Stimulated activated CD8-positive, alpha-beta memory T cell treated with anti-CD3 and anti-CD28 coated beads, Interleukin-7, amount 100 ng/mL, for 4 hours (primary cell): ENCODE data around the gene RUNX1.
"Not testable (repeated sequence)": the region's sequence is repeated elsewhere in the genome, so short reads cannot be mapped to it uniquely, and the experiment has no call there.

Experiments
- DNase-seq, 2 donors: peaks; one replicate each; pipeline ENCODE4 v3.0.0-alpha.2; 2020; ENCODE audit warnings: low read depth in 2 of 2

Gene RUNX1

DNA sequence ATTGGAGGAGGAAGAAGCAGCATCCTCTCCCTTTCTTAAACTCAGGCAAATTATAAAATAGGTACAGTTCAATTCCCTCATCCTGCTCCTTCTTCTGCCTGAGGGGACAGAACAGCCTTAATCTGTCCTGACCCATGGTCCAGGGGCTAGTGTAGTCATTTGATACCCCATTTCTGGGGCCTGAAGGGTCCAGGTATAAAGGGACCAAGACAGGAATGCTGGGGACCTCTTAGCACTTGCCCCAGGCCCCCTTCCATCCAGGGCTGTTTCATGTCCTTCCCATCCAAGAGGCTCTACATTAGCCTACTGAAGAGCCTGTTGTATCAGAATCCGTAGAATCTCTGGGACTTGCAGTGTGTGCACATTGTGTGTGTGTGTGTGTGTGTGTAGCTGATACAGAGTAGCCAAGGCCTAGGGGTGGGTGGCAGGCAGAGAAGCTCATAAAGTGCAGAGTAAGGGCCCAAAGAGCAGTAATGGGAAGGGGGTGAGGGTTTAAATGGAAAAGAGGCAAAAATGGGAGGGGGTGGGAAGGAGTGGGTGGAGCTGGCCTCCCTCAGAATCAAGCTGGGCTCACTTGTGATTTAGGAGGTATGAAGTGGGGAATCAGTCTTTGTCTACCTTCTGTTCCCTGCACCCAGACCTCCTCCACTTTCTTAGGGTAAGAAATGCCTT lies 32.4 kb downstream of the RUNX1 start:
- DNase-seq, result no peak

DNA sequence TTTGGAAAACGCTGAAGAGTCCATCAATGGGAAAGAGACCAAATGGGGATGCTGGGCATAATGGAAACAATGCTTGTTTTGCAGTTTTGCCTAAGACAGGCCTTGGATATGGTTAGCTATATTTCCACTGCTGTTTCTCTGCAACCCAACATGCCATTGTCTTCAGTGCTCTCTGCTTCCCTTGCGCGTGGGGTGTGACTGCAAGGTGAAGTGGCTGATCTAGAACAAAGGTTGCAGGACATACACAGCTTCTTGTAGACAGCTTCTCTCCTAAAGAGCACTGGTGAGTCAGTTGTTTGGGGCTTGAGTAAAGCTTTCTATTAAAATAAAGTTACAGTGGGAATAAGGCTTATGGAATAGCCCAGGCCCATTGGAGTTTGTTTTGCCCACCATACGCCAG lies 33.0 kb downstream of the RUNX1 start:
- DNase-seq, result no peak

DNA sequence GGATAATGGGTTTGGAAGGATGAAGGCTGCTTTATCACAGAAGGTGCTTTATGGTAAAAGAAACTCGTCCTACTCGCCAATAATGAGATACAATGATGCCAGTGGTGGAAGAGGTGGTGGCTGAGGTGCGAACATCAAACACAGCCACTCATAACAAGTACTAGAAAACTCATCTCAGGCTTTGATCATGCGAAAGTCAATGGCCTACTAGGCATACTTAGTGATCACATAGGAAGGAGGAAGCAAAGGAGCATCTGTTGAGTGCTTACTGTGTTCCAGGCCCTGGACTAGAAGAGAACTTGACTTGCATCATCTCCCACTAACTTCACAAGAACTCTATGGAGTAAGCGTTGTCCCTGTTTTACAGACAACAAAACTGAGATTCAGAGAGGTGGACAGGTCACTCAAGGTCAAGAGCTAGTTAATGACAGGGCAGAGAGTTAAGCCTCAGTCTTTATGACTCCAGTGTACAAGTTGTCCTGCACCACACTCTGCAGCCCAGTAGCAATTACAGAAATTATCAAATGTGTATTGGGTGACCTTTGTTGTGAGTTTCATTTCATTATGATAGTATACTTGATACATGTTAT lies 33.6 kb downstream of the RUNX1 start:
- no peak for DNase-seq

DNA sequence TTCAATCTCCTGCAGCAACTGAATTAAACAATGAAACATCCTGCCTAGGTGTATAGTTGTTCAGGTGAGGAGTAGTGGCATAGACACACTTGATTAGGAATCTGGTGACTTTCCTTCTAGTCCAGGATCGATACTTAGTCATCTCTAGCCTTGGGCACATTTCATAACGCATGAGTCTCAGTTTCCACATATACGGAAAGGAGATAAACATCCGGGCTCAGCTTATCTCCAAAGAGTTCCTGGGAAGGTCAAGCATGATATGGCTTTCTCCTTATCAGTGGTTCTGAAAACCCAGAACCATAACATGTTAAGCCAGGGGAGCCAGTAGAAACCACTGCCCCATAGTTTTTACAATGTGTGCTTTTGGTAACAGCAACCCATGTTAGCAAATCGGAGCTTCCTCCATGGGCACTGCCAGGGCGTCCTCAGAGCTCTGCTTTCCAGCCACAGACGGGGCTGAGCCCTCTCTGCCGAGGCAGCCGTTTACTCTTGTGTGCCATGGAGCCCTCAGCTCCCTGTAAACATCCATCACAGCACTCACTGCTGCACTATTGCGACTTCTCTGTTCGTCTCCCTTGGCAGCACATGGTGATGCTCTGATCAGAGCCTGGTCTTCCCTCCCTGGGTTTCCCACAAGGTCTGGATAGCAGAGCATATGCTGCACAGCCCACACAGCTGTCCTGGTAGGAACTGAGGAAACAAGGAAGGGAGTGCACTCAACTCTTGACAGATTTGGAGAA lies 34.6 kb downstream of the RUNX1 start:
- no peak for DNase-seq

DNA sequence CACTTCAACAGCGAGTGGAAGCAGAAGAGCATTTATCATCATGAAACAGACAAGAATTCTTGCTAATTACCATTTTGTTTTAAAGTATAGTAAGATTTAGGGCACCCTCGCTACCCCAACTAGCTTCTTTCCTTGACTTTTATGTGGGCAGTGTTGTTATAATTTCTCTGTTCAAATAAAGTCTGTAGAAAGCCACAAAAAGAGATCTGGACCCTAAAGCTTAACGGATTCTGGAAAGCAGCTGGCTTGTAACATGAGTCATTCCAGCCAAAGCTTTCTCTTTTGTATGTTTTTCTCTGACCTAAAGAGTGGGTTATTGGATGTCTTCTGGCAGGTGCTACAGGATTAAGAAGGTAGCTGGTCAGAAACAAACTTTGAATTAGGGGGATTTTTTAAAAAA lies 37.4 kb downstream of the RUNX1 start:
- DNase-seq, result no peak

DNA sequence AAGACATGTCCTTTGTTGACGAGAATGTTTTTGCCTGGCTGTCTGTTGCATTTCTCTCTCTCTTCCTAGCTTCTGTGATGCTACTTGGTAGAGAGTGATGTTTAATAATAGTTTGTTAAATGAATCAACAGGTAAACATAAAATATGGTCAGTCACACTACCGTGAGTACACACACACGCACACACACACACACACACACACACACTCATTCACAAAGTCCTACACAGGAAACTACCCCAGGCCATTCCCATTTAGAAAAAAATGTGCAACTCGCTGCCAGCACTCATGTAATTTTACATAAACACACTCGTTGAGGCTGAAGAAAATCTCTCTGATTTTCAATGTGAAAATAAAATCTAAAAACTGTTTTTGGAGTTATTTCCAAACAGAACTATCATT lies 38.7 kb downstream of the RUNX1 start:
- no peak for DNase-seq

DNA sequence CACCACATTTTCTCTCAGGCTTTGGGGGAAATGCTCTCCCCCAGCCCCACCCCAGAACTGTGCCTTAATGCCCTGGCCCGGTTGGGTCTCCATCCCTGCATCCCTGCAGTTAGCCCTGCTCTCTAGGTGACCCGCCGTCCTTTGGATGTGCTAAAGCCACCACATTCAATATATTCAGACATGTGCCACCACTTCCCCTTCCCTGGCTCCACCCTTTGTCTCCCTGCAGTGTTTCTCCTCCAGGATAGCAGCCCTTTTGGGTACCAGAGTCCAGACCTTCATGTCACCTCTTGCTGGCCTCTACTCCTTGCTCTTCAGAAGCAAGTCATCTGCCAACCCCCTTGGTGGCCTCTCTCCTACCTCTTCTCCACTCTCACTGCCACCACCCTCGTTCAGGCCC lies 41.8 kb downstream of the RUNX1 start:
- DNase-seq, result no peak

DNA sequence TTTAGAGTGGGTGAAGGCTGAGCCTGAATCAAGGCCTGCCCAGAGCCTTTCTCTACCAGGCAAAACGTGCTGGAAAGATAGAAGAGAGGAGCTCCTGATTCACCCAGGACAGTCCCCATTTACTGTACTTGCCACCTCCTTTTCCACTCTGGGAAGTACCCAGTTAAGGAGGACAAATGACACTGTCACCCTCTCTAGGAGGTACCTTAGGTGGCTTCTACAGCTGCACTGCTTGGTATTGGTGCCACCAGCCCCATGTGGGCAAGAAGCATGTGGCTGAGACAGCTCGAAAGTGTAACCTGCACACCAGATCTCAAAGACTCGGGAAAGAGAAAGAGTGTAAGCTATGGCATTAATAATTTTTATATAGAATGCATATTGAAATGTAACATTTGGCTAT lies 42.3 kb downstream of the RUNX1 start:
- DNase-seq, result no peak

DNA sequence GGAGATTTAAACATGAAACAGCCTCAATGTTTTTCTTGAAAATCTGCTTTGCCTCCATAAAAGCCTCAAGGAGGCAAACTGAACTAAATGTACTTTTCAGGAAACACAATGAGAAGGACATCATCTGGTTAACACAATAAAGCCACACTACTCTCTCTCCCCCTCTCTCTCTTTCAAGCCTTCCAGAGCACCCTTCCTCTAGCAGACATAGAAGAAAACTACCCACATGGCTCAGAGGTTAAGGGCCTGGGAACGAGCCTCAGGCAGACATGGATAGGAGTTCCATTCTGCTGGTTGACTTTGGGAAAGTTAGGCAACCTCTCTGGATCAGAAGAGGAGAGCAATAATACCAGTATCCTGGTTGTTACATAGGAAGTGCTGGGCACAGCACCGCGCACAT lies 42.9 kb downstream of the RUNX1 start:
- DNase-seq, result no peak

DNA sequence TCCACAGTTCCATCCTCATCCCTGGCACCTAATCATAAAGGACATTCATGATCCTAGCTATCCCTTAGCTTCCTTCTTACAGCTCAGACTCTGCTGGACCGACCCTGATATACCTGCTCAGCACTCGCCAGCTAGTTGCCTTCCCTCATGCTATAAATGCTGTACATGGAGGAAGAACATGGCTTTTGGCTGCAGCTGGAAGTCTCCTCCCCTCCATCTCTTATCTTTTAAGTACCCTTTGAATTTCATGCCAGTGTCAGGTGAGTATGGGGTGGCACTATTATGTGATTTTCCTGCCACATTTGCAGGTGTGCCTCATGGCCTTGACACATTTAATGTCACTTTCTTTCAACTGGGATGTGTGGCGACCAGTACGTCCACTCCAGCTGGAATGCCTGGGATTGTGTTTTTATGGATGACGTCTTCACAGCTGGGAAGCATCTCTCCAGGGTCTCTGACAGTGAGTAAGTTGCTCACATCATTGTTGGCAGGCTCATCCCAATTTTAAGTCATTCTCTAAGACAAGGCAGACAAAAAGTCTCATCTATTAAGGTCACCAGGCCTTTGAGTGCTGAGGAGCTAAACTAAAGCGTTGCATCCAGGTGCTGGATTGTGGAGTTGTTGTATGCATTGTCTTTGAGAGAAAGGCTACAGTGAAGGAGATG lies 43.4 kb downstream of the RUNX1 start:
- DNase-seq, result no peak

DNA sequence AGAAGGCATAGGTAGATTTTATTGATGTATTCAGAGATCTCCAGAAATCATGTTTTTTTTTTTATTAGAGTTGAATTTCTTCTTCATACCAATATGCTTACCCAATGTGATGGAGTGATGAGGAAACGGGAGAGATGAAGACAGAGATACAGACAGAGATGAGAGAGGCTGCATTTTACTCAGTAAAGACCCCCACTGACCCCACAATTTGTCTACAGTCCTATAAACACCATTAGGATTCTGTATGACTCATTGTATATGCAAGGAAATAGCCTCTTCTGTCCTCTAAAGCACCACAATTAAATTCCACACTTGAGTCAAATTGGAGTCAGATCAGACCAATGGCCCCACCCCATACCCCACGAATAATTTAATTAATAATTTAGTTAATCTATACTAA lies 44.0 kb downstream of the RUNX1 start:
- no peak for DNase-seq

DNA sequence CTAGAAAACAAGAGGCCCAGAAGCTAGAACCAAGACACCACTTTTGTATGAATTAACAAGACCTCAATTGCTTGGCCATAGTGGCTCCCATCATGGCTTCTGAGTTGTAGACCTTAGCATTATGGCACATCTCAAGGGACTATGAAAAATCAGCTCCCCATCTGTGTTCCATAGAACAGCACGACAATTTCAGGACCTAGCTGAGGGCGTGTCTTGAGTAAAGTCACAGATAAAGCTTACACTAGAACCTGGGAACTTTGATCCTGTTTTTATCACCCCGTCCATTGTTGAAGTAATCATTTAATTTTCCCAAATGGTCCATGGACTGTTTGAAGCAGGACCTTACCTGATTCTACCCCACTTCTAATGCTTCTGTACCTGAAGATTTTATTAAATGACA lies 44.8 kb downstream of the RUNX1 start:
- no peak for DNase-seq

DNA sequence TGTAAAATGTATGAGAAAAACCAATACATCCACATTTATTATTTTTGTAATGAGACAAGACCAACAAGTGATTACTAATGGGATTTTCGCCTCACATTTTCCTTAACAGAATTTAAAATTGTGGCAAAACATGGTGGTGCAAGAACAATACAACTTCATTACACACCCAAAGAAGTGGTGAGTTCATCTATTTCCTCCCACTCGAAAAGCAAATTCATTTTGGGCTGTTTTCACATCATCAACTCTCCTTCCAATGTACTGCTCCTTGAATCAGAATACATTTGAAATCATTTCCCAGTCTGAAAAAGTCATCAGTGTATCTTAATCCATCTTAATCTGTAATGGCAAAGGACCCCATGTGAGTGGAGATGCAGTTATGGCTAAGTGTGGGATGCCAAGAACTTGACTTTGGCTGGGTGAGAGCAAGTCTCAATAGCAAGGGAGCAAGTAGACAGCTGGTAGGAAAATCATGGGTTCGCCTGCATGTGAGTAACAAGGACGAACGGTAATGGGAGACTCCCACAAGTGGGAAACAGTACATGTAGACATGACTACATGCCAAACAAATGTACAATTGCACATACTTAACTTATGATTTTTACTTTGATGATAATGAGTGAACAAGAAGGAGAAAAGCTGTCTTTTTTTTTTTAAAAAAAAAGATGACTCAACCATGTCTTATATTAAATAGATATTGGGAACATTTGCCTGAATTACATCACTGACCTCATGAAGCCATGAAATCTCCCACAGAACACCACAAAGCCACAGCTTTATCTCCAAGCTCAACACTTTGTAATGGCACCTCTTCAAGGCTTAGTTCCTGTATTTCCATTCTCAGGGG lies 46.0 kb downstream of the RUNX1 start:
- no peak for DNase-seq

DNA sequence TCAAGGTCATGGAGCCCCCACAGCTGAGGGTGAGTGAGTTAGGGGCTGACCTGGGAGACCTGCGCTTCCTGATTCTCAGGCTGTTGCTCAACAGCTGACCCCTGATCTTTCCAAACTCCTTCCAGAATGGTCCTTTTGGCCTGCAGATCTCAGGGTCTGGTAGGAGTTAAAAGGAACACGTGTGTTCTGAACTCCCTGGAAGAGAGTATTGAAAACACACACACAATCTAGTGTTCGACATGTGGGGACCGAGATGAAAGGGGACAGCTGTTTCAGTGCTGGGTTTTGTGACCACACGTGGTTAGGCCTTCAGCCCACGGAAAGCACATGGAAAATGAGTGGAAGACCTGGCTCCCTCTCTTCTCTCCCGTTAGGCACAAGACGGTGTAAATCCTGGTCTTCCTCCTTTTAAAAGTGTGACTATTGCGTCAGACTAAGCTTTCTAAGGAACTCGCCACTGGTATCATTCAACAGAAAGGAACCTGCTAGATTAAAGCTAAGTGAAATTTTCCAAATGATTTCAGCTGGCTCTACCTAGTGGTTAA lies 49.6 kb downstream of the RUNX1 start:
- DNase-seq, result no peak

DNA sequence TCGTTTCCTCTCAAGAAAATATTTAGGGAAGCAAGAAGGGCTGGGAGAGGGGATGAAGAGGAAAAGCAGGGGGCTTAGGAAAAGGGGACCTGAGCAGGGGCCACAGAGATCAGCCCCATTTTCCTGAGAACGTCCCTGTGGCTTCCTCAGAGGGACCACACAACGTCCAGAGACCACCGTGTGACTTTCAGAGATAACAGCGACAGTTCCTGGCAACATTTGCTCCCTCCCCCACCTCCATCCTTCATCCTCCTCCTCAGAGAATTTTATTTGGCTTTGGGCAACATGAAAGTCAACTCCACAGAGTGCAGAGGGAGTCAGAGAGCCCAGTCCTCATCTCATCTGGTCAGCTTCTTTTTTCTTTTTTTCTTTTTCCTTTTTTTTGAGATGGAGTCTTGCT lies 50.9 kb downstream of the RUNX1 start:
- no peak for DNase-seq

DNA sequence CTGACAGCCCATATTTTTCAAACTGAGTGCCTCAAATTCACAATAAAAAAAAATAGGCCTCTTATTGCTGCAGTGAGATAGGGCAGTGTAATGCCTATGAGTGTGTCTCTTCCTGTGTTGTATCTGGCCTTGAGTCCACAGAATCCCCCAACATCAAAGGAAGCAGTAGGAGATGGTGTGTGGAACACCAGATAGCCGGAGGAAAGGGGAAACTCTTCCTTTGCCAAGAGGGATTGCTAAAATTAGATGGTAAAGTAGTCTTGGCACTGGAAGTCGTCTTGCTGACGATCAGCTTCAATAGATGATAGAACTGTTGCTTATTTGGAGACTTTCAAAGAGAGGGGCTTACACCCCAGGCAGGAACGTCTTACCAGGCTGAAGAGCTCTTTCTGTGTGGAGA lies 51.8 kb downstream of the RUNX1 start:
- DNase-seq, result no peak

DNA sequence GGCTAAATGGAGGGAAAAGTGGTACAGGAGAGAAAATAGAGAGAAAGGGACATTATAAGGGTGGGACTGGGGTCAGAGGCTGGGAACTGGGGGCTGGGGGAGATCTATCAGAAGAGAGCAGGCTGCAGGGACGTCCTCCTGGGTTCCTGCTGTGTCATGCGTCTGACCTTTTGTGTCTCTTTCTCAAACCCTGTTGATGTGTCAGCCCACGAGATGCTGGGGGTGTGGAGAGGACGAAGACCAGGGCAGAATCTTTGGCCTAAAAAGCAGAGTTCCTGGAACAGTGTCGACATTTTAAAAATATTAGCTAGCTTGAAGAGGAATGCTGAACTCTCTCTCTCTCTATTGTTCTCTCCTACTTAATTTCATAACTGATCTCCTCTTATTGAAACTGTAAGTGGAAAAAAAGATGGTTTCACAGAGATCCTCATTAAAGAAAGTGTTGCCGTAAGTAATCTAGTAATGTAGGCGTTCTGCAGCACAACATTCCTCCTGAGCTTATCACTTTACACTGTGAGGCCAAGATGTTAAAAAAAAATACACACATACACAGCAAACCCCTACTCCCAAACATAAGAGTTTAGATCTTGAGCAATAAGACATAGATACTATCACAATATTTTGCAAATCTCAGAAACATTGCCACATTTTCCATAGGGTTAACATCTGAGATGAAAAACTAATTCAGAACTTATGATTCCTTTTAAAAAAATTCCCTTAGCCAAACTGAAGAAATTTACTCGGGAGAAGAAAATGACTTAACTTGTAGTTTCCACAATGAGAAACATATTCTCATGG lies 52.6 kb downstream of the RUNX1 start:
- DNase-seq, result peak in 1 of 2 donors; percentile 33

DNA sequence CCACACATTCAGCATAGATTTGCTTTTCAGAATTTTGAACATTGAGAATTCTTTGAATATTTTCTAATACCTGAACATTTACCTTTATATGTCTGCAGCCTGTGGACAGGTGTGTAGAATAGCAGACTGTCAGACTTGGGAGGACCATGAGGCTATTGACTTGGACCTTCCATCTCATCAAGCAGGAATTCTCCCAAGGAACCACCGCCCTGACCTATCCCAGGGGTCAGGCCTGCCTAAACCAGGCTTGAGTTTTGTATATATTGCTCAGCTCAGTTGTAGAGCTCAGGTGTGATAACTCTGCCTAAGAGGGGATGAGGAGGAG lies 53.2 kb downstream of the RUNX1 start:
- no peak for DNase-seq

DNA sequence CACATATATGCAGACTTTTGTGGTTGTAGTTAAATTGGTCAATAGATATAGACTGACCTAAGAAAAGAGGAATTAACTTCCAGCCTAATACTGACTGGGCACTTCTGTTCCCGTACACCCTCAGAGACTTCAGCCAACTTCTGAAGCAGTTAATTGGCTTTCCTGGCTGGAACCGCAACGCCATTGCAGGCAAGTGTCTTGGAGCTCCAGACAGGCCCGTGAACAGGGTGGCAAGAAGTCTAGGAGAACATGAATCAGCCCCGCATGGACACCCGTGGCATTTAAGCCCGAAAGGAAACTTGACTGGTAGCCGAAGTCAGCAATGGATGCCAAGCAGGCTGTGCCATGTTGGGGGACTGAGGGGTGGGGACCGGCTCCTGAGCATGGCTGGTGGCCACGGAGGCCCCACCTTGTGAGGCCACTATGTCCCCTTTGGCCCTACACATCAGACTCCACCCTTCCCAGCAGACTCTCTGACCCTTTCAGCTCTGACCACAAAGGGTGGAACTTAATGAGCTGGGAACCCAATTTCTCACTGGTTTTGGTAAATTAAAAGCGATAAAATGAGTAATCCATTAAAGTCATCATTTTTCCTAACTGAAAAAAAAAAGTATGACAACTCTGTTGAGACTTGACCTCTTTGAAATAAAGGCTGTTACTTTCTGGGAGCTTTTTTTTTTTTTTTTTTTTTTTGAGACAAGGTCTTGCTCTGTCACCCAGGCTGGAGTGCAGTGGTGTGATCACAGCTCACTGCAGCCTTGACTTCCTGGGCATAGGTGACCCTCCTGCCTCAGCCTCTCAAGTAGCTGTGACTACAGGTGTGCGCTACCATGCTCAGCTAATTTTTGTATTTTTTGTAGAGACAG lies 54.1 kb downstream of the RUNX1 start:
- no peak for DNase-seq

DNA sequence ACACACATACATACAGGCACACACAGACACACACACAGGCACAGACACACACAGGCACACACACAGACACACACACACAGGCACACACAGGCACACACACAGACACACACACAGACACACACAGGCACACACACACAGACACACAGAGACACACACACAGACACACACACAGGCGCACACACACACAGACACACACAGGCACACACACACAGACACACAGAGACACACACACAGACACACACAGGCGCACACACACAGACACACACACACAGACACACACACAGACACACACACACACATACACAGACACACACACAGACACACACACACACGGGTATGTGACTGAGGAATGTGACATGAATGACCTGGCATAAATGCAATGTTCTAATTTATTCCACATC lies 55.6 kb downstream of the RUNX1 start:
- DNase-seq, result not testable (repeated sequence)
